ENCODE results near the gene BTG4.

DNA sequence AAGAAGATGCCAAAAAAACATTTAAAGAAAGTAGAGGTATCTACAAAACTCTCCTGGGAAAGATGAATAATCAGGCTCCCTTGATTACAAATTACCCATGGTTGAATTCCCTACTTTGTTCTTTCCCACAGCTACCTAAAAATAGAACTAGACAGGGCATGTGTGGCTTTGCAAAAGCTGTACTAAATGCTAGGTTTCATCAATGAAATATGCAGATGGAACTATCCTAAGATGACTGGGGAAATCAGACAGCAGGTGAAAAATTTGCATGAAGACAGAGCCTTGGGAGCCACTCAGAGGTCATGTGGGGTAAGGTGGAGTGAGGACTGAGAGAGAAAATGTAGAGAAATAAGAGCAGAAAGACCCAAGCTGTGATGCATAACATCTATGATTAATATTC is 43.1 kb upstream of the BTG4 start:
- no peak for TF ChIP-seq EZH2 (IDR thresholded peaks at IDR 0.05; ENCODE audit: borderline replicate concordance, low read length)
- TF ChIP-seq, protein P1, sequence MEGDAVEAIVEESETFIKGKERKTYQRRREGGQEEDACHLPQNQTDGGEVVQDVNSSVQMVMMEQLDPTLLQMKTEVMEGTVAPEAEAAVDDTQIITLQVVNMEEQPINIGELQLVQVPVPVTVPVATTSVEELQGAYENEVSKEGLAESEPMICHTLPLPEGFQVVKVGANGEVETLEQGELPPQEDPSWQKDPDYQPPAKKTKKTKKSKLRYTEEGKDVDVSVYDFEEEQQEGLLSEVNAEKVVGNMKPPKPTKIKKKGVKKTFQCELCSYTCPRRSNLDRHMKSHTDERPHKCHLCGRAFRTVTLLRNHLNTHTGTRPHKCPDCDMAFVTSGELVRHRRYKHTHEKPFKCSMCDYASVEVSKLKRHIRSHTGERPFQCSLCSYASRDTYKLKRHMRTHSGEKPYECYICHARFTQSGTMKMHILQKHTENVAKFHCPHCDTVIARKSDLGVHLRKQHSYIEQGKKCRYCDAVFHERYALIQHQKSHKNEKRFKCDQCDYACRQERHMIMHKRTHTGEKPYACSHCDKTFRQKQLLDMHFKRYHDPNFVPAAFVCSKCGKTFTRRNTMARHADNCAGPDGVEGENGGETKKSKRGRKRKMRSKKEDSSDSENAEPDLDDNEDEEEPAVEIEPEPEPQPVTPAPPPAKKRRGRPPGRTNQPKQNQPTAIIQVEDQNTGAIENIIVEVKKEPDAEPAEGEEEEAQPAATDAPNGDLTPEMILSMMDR (conservative IDR thresholded peaks at IDR 0.05 in 1 of 2, IDR thresholded peaks at IDR 0.05 in 1 of 2; ENCODE audit: extremely low read depth in 1 of 2, insufficient read depth in 1 of 2, low read depth in 1 of 2, low read length in 2 of 2) = peak in 1 of 2 donors; percentile 28

All from mammary epithelial cell (primary cell).